Naive thymus-derived CD4-positive, alpha-beta T cell (primary cell): ENCODE measurements around the gene SLC25A20. TPM values are rescaled to one million over a fixed set of nuclear protein-coding genes. Genes with fewer than 3 reads are reported as not detected.
A peak's percentile ranks its signal among the peaks of the same experiment; 100 is the strongest.

Experiments
- ATAC-seq: fragments of 150-1000 bp; cut with Tn5 transposase; 2 replicates; pipeline ENCODE4 v1.10.0; 2021; ENCODE audit warnings: mild to moderate bottlenecking, moderate library complexity
- CTCF ChIA-PET: fragments of 350-600 bp; sonication (Branson Sonifier 250); formaldehyde crosslinking; loops from one replicate; lab custom pipeline; 2021; ENCODE audit warnings: antibody characterized with exemption; lab: Charles Lee
- POLR2A ChIA-PET: fragments of 350-600 bp; sonication (Branson Sonifier 250); formaldehyde crosslinking; loops from one replicate; lab custom pipeline; 2021; ENCODE audit warnings: antibody characterized with exemption, inconsistent platforms; lab: Charles Lee
- DNase-seq, 9 donors: peaks; one replicate each; pipeline versions ENCODE4 v3.0.0 to v3.0.0-alpha.2; 2020 to 2022; ENCODE audit warnings: mixed read lengths in 1 of 9
- H3K27ac ChIP-seq: one replicate; pipeline ENCODE4 v1.7.0; 2013; ENCODE audit warnings: mild to moderate bottlenecking, low read depth, low read length, moderate library complexity
- H3K27me3 ChIP-seq, 2 donors: one replicate each; pipeline ENCODE4 v1.7.0; 2013; ENCODE audit warnings: low read length in 2 of 2, mild to moderate bottlenecking in 2 of 2, moderate library complexity in 2 of 2; ENCODE audit not compliant: control insufficient read depth in 2 of 2, insufficient read depth in 2 of 2
- H3K36me3 ChIP-seq, 3 experiments: 1 replicate in 2 of 3; 2 replicates in 1 of 3; pipeline ENCODE4 v1.7.0; 2013; ENCODE audit warnings: low read length in 3 of 3, mild to moderate bottlenecking in 3 of 3, moderate library complexity in 1 of 3; ENCODE audit not compliant: insufficient read depth in 3 of 3, control insufficient read depth in 2 of 3
- H3K4me1 ChIP-seq, 2 donors: one replicate each; pipeline ENCODE4 v1.7.0; 2013; ENCODE audit warnings: low read length in 2 of 2, mild to moderate bottlenecking in 2 of 2, moderate library complexity in 1 of 2; ENCODE audit not compliant: control insufficient read depth in 2 of 2, insufficient read depth in 2 of 2
- H3K4me3 ChIP-seq: 2 replicates; pipeline ENCODE4 v1.7.0; 2013; ENCODE audit warnings: mild to moderate bottlenecking, low read length
- H3K9me3 ChIP-seq, 3 experiments: 1 replicate in 2 of 3; 2 replicates in 1 of 3; pipeline ENCODE4 v1.7.0; 2013; ENCODE audit warnings: low read length in 3 of 3; ENCODE audit not compliant: control insufficient read depth in 2 of 3
- H3K27ac Mint-ChIP-seq, 9 donors: one replicate each; pipeline ENCODE4 v1.8.0; 2020 to 2022; ENCODE audit warnings: mixed read lengths in 9 of 9, mild to moderate bottlenecking in 8 of 9, moderate library complexity in 5 of 9, inconsistent platforms in 2 of 9
- H3K27me3 Mint-ChIP-seq, 5 donors: one replicate each; pipeline ENCODE4 v1.8.0; 2021 to 2022; ENCODE audit warnings: mixed read lengths in 5 of 5, mild to moderate bottlenecking in 1 of 5
- H3K36me3 Mint-ChIP-seq, 5 donors: one replicate each; pipeline ENCODE4 v1.8.0; 2020 to 2022; ENCODE audit warnings: mixed read lengths in 5 of 5, mild to moderate bottlenecking in 3 of 5, inconsistent platforms in 1 of 5
- H3K4me1 Mint-ChIP-seq, 7 donors: one replicate each; pipeline ENCODE4 v1.8.0; 2020 to 2022; ENCODE audit warnings: mixed read lengths in 7 of 7, mild to moderate bottlenecking in 3 of 7, inconsistent platforms in 1 of 7
- H3K4me3 Mint-ChIP-seq, 10 donors: one replicate each; pipeline ENCODE4 v1.8.0; 2020 to 2022; ENCODE audit warnings: mild to moderate bottlenecking in 10 of 10, mixed read lengths in 10 of 10, moderate library complexity in 6 of 10, inconsistent platforms in 2 of 10
- H3K9me3 Mint-ChIP-seq, 11 donors: one replicate each; pipeline ENCODE4 v1.8.0; 2020 to 2022; ENCODE audit warnings: mixed read lengths in 11 of 11, mild to moderate bottlenecking in 4 of 11, inconsistent platforms in 1 of 11, moderate library complexity in 1 of 11
- intact Hi-C, 2 donors: fragments of 100-400 bp; cut with micrococcal nuclease; formaldehyde crosslinking; loops; one replicate each; pipeline ENCODE4 v1.15.1; 2023
- polyA plus RNA-seq, 2 donors: library from polyadenylated mRNA; unstranded; fragments of 300-500 nt; fragmentation: Illumina TruSeq; gene quantifications; one replicate each; pipeline ENCODE4 v1.2.3, GENCODE V29; 2021
- total RNA-seq, 6 experiments: library from RNA in 5 of 6; stranded (reverse) in 5 of 6; gene quantifications; 1 replicate in 5 of 6; 2 replicates in 1 of 6; pipeline ENCODE4 v1.2.3 and lab custom pipeline; 2021 to 2026

Gene SLC25A20
- total and polyA plus RNA-seq, 7 experiments from 2014 or later = 6.6 to 27.3 (median 15.7) TPM

- no peaks in the 10 kb centered on the region for H3K9me3 ChIP-seq
- Mint-ChIP-seq H3K27me3 (no peaks in the 10 kb centered on the region), H3K36me3 (peaks cover 8 to 48% (median 40%) of the 10 kb centered on the region in 5 donors), H3K9me3 (peaks cover 0 to 4% (median 0%) of the 10 kb centered on the region in 11 donors), H3K4me1 (peaks cover 26 to 73% (median 64%) of the 10 kb centered on the region in 7 donors), H3K27ac (peak overlapping the region in 1 of 9 donors; percentile 40), H3K4me3 (no peak overlapping the region)
- no peak for DNase-seq
- peaks cover 0 to 41% (median 8%) of the 10 kb centered on the region in 3 experiments for H3K36me3 ChIP-seq
- no peak overlapping the region for H3K4me3 ChIP-seq
- intact Hi-C loops = loop anchor here (5.0 kb wide), 3 partner anchors 33 to 197 kb away; partner anchors contain the start of gene SLC25A20 (in 2 of the 2)
- ATAC-seq = no peak
- ChIA-PET CTCF (no interaction called here), POLR2A (interaction anchor here (0.6 to 0.7 kb wide), 3 partner anchors 11 to 386 kb away, joined by 3 to 5 read pairs (median 3); no protein-coding TSS in a partner anchor)
- no peaks in the 10 kb centered on the region for H3K27me3 ChIP-seq
- H3K4me1 ChIP-seq = peaks cover 0 to 4% of the 10 kb centered on the region in 2 donors
- H3K27ac ChIP-seq = no peak overlapping the region
Observed at GRCh38 chr3:48934333-48934991, 35.8 kb upstream of the SLC25A20 start.

GRCh38 chr3:48931944-48932580 is 33.4 kb upstream of the SLC25A20 start:
- H3K27ac Mint-ChIP-seq = peak overlapping the region in 5 of 9 donors; percentile 1 to 73 (median 58)
- Histone ChIP-seq H3K27ac (no peak overlapping the region), H3K27me3 (no peaks in the 10 kb centered on the region), H3K4me1 (peaks cover 17 to 22% of the 10 kb centered on the region in 2 donors), H3K36me3 (peaks cover 0 to 59% (median 13%) of the 10 kb centered on the region in 3 experiments), H3K4me3 (no peak overlapping the region), H3K9me3 (no peaks in the 10 kb centered on the region)
- ChIA-PET CTCF (interaction anchor here (0.7 to 0.9 kb wide), 2 partner anchors 9 to 687 kb away, joined by 4 to 6 read pairs; no protein-coding TSS in a partner anchor), POLR2A (no interaction called here)
- H3K4me1 Mint-ChIP-seq = peaks cover 38 to 82% (median 76%) of the 10 kb centered on the region in 7 donors
- peak overlapping the region in 6 of 10 donors; percentile 13 to 50 (median 40) for H3K4me3 Mint-ChIP-seq
- H3K27me3 Mint-ChIP-seq = no peaks in the 10 kb centered on the region
- ATAC-seq (peak; percentile 39), DNase-seq (no peak)
- peaks cover 17 to 54% (median 46%) of the 10 kb centered on the region in 5 donors for H3K36me3 Mint-ChIP-seq
- intact Hi-C loops = loop anchor here (5.0 kb wide), 3 partner anchors 35 to 195 kb away; partner anchors contain the start of gene SLC25A20 (in 2 of the 2)
- peaks cover 0 to 4% (median 0%) of the 10 kb centered on the region in 11 donors for H3K9me3 Mint-ChIP-seq

- H3K27ac Mint-ChIP-seq = no peak overlapping the region
Observed at GRCh38 chr3:48930590-48930989, 31.9 kb upstream of the SLC25A20 start.

GRCh38 chr3:48929358-48930035 is 30.8 kb upstream of the SLC25A20 start:
- DNase-seq = no peak
- Histone ChIP-seq H3K4me3 (no peak overlapping the region), H3K4me1 (peaks cover 28 to 33% of the 10 kb centered on the region in 2 donors), H3K27me3 (no peaks in the 10 kb centered on the region), H3K27ac (no peak overlapping the region), H3K9me3 (no peaks in the 10 kb centered on the region), H3K36me3 (peaks cover 0 to 61% (median 13%) of the 10 kb centered on the region in 3 experiments)
- CTCF ChIA-PET = interaction anchor here (0.7 kb wide), 1 partner anchor 73 kb away, joined by 3 read pairs; no protein-coding TSS in a partner anchor
- Mint-ChIP-seq H3K27ac (peak overlapping the region in 4 of 9 donors; percentile 10 to 43 (median 28)), H3K4me3 (peak overlapping the region in 8 of 10 donors; percentile 0 to 54 (median 42)), H3K4me1 (peaks cover 54 to 81% (median 76%) of the 10 kb centered on the region in 7 donors), H3K36me3 (peaks cover 17 to 65% (median 44%) of the 10 kb centered on the region in 5 donors), H3K9me3 (peaks cover 0 to 4% (median 0%) of the 10 kb centered on the region in 11 donors), H3K27me3 (no peaks in the 10 kb centered on the region)
- ATAC-seq = no peak
- intact Hi-C loops = loop anchor here (5.0 kb wide), 3 partner anchors 32 to 192 kb away; partner anchors contain the start of gene SLC25A20 (in 2 of the 2)
- POLR2A ChIA-PET = interaction anchor here (0.6 to 2.1 kb wide), 5 partner anchors 10 to 1165 kb away, joined by 3 to 9 read pairs (median 3); partner anchors contain the start of gene ARIH2

More at GRCh38 chr3:48930590-48930989, 31.9 kb upstream of the SLC25A20 start:
- DNase-seq = no peak
- no peak overlapping the region for H3K4me3 Mint-ChIP-seq
- Histone ChIP-seq H3K36me3 (peaks cover 0 to 64% (median 13%) of the 10 kb centered on the region in 3 experiments), H3K27me3 (no peaks in the 10 kb centered on the region), H3K9me3 (no peaks in the 10 kb centered on the region), H3K4me3 (no peak overlapping the region), H3K4me1 (peaks cover 28 to 31% of the 10 kb centered on the region in 2 donors), H3K27ac (no peak overlapping the region)
- intact Hi-C loops = loop anchor here (5.0 kb wide), 3 partner anchors 33 to 193 kb away; partner anchors contain the start of gene SLC25A20 (in 2 of the 2)
- no peaks in the 10 kb centered on the region for H3K27me3 Mint-ChIP-seq
- ATAC-seq = no peak
- peaks cover 17 to 66% (median 52%) of the 10 kb centered on the region in 5 donors for H3K36me3 Mint-ChIP-seq
- ChIA-PET POLR2A (interaction anchor here (2.1 kb wide), 1 partner anchor 12 kb away, joined by 9 read pairs; the partner anchor contains the start of gene ARIH2), CTCF (interaction anchor here (0.6 kb wide), 1 partner anchor 884 kb away, joined by 3 read pairs; no protein-coding TSS in a partner anchor)
- peaks cover 51 to 89% (median 83%) of the 10 kb centered on the region in 7 donors for H3K4me1 Mint-ChIP-seq
- peaks cover 0 to 4% (median 0%) of the 10 kb centered on the region in 11 donors for H3K9me3 Mint-ChIP-seq

- ATAC-seq (no peak), DNase-seq (no peak)
- ChIA-PET POLR2A (interaction anchor here (0.6 to 2.1 kb wide), 2 partner anchors 10 to 132 kb away, joined by 3 to 9 read pairs; partner anchors contain the start of gene ARIH2), CTCF (interaction anchor here (1.2 kb wide), 1 partner anchor 9 kb away, joined by 3 read pairs; no protein-coding TSS in a partner anchor)
- Mint-ChIP-seq H3K9me3 (peaks cover 0 to 4% (median 0%) of the 10 kb centered on the region in 11 donors), H3K4me3 (peak overlapping the region in 9 of 10 donors; percentile 2 to 62 (median 29)), H3K27me3 (no peaks in the 10 kb centered on the region), H3K27ac (peak overlapping the region in 5 of 9 donors; percentile 3 to 71 (median 32)), H3K36me3 (peaks cover 13 to 60% (median 38%) of the 10 kb centered on the region in 5 donors), H3K4me1 (peaks cover 54 to 77% (median 70%) of the 10 kb centered on the region in 7 donors)
- H3K27me3 ChIP-seq = no peaks in the 10 kb centered on the region
- H3K4me3 ChIP-seq = no peak overlapping the region
- H3K9me3 ChIP-seq = no peaks in the 10 kb centered on the region
- intact Hi-C loops = no loop called here
- peaks cover 0 to 64% (median 10%) of the 10 kb centered on the region in 3 experiments for H3K36me3 ChIP-seq
- H3K4me1 ChIP-seq = peaks cover 28 to 33% of the 10 kb centered on the region in 2 donors
- no peak overlapping the region for H3K27ac ChIP-seq
Observed at GRCh38 chr3:48928679-48929078, 30.0 kb upstream of the SLC25A20 start.
